Subcutaneous abdominal adipose tissue (tissue), 5 donors: ENCODE data around the gene FOXK1.

ENCODE experiments used
- H3K27ac ChIP-seq: one replicate; pipeline ENCODE4 v1.7.0; 2013; ENCODE audit warnings: low read depth, mild to moderate bottlenecking, inconsistent platforms, low read length, moderate library complexity
- H3K27me3 ChIP-seq, 5 donors: one replicate each; pipeline ENCODE4 v1.7.0; 2013; ENCODE audit warnings: low read length in 5 of 5, inconsistent platforms in 1 of 5; ENCODE audit not compliant: control insufficient read depth in 5 of 5, insufficient read depth in 4 of 5
- H3K36me3 ChIP-seq, 5 donors: one replicate each; pipeline ENCODE4 v1.7.0; 2013; ENCODE audit warnings: low read length in 5 of 5; ENCODE audit not compliant: control insufficient read depth in 5 of 5, insufficient read depth in 5 of 5
- H3K4me1 ChIP-seq, 5 donors: one replicate each; pipeline ENCODE4 v1.7.0; 2013; ENCODE audit warnings: low read length in 5 of 5, mild to moderate bottlenecking in 3 of 5, moderate library complexity in 1 of 5; ENCODE audit not compliant: control insufficient read depth in 5 of 5, insufficient read depth in 5 of 5
- H3K4me3 ChIP-seq, 5 donors: one replicate each; pipeline ENCODE4 v1.7.0; 2013; ENCODE audit warnings: low read length in 5 of 5, low read depth in 1 of 5
- H3K9ac ChIP-seq, 5 donors: one replicate each; pipeline ENCODE4 v1.7.0; 2013; ENCODE audit warnings: low read length in 5 of 5, mild to moderate bottlenecking in 4 of 5, moderate library complexity in 3 of 5
- H3K9me3 ChIP-seq, 5 donors: one replicate each; pipeline ENCODE4 v1.7.0; 2013; ENCODE audit warnings: low read length in 5 of 5; ENCODE audit not compliant: control insufficient read depth in 5 of 5
- donor health status: healthy.
- donor health status: healthy.
- donor health status: healthy.
- donor health status: healthy.
- donor health status: healthy.

Gene FOXK1

DNA sequence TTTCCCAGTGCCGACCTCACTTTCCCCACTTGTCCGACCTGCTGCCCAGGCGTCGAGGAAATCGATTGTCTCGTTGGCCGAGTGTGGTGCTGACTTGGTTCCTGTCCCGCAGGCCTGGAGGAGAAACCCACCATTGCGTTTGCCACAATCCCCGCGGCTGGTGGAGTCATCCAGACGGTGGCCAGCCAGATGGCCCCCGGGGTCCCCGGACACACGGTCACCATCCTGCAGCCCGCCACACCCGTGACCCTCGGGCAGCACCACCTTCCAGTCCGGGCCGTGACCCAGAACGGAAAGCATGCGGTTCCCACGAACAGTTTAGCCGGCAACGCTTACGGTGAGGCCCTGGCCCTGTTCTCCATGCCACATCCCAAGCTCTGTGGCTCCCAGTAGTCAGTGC lies 78.9 kb downstream of the FOXK1 start:
- H3K9me3 ChIP-seq = no peaks in the 10 kb centered on the region
- peaks cover 0 to 5% (median 0%) of the 10 kb centered on the region in 5 donors for H3K4me1 ChIP-seq
- H3K36me3 ChIP-seq = peaks cover 0 to 94% (median 85%) of the 10 kb centered on the region in 5 donors
- H3K27ac ChIP-seq = no peak overlapping the region
- H3K9ac ChIP-seq = no peak overlapping the region
- no peaks in the 10 kb centered on the region for H3K27me3 ChIP-seq
- no peak overlapping the region for H3K4me3 ChIP-seq

DNA sequence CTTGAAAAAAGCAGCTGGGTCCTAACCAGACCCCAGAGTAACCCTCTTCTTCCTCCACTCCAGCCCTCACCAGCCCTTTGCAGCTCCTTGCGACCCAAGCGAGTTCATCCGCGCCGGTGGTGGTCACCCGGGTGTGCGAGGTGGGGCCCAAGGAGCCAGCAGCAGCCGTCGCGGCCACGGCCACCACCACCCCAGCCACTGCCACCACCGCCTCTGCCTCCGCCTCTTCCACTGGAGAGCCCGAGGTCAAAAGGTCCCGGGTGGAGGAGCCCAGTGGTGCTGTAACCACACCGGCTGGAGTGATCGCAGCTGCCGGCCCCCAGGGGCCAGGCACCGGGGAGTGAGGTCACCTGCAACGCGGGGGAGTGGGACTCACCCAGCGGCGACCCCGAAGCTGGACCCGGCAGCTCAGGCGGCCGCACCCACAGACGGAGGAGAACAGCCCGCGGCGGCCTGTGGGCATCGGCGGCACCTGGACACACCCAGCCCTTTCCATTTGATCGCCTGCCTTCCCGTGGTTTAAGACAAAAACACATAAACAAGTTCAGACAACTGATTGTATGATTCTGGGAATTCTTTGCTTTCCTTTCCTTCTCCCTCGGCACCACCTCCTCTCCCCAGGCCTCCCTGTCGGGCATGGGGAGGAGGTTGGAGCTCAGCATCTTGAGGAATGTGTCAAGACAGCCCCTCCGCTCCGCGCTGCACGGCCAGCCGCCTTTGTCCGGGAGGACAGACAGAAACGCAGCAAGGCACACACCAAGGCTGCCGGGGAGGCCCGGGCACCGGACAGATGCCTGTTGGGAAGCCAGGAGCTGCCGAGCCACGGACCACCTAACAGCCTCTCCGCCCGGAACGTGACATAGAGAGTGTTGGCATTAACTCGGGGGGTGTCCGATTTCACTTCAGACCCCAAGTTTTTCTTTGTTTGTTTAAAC lies 80.3 kb downstream of the FOXK1 start:
- no peak overlapping the region for H3K9ac ChIP-seq
- no peaks in the 10 kb centered on the region for H3K9me3 ChIP-seq
- H3K36me3 ChIP-seq = peaks cover 0 to 89% (median 71%) of the 10 kb centered on the region in 5 donors
- peaks cover 0 to 5% (median 0%) of the 10 kb centered on the region in 5 donors for H3K4me1 ChIP-seq
- no peak overlapping the region for H3K4me3 ChIP-seq
- H3K27me3 ChIP-seq = no peaks in the 10 kb centered on the region
- no peak overlapping the region for H3K27ac ChIP-seq

DNA sequence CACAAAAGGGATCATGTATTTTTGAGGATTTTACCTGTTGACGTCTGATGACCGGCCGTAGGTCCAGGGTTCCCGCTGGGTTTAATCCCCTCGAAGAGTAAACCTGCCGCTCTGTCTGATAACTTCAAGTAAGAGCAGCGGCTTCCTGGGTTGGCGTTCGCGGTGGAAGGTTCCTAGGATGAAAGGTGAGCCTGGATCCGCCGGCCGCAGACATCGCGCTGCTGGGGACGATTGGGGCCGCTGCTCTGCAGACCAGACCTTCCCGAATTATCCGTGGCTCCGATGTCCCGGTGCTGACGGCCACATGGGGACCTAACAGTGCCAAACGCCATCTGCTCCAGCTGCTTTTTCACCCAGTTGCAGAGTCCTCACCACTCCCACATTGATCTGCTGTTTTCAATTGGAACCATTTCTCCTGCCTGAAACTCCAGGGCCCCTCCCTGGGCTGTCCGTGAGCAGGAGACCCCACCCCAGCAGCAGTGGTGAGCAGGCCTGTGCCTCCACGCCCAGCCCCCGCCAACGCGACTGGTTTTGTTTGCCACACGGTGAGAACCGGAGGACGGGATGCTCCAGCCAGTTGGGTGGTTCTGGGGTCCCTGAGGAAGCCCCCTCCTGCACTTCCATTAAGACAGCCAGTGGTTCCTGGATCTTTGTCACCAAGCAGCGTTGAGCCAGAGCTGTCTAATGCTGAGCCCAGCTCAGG lies 81.1 kb downstream of the FOXK1 start:
- Histone ChIP-seq H3K4me1 (peaks cover 0 to 5% (median 0%) of the 10 kb centered on the region in 5 donors), H3K36me3 (peaks cover 0 to 84% (median 63%) of the 10 kb centered on the region in 5 donors), H3K27me3 (no peaks in the 10 kb centered on the region)

DNA sequence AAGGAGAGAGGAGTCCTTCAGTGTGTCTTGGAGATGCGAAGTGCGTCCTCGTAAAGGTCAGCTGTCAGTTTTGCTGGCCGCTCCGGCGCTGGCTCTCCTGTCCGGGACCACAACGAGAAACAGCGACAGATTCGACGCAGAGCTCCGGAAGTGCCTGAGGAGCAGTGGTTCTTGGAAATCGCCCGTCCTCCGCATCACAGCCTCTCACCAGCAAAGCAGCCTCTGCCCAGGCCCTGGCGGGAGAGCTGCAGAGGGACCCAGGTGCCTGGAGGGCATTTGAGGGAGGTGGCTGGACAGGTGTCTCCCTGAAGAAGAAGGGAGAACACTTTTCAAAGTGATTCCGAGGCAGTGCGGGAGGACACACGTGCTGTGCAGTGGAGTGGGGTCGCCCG lies 81.7 kb downstream of the FOXK1 start:
- H3K4me3 ChIP-seq = no peak overlapping the region
- H3K27me3 ChIP-seq = no peaks in the 10 kb centered on the region
- no peaks in the 10 kb centered on the region for H3K9me3 ChIP-seq
- H3K9ac ChIP-seq = no peak overlapping the region
- H3K27ac ChIP-seq = no peak overlapping the region
- peaks cover 0 to 5% (median 0%) of the 10 kb centered on the region in 5 donors for H3K4me1 ChIP-seq
- peaks cover 0 to 78% (median 57%) of the 10 kb centered on the region in 5 donors for H3K36me3 ChIP-seq

More for the DNA sequence above, 81.1 kb downstream of the FOXK1 start:
- H3K9ac ChIP-seq = no peak overlapping the region
- H3K4me3 ChIP-seq = no peak overlapping the region
- no peaks in the 10 kb centered on the region for H3K9me3 ChIP-seq
- no peak overlapping the region for H3K27ac ChIP-seq

DNA sequence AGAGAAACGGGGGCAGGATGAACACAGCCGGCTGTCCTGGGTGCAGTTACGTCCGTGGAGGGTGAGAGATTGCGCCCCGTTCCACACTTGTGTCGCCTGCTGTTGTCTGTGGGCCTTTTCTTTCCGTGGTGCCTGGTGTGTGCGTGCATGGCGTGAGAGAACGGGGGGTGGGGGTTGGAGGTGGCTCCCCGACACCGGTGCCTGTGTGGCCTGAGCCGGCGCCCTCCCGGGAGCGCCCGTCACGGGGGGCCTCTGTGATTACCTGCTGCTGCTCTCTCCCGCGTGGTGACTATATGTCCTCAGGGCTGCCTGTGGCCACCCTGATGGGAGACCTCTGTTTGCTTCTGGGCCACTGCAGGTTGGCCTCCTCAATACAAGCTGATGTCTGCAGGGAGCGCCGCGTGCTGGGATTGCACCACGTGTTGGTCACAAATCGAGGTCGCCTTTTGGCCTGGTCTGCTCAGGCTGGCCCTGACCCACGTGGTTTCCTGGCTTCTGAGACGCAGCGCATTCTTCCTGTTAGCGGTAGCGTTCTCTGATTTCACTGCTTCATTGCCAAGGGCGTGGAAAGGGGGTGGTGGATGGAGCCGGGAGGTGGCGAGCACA lies 82.4 kb downstream of the FOXK1 start:
- H3K27ac ChIP-seq = no peak overlapping the region
- H3K9me3 ChIP-seq = no peaks in the 10 kb centered on the region
- H3K4me1 ChIP-seq = peaks cover 0 to 5% (median 0%) of the 10 kb centered on the region in 5 donors
- H3K27me3 ChIP-seq = no peaks in the 10 kb centered on the region
- peaks cover 0 to 71% (median 52%) of the 10 kb centered on the region in 5 donors for H3K36me3 ChIP-seq
- H3K9ac ChIP-seq = no peak overlapping the region
- H3K4me3 ChIP-seq = no peak overlapping the region

DNA sequence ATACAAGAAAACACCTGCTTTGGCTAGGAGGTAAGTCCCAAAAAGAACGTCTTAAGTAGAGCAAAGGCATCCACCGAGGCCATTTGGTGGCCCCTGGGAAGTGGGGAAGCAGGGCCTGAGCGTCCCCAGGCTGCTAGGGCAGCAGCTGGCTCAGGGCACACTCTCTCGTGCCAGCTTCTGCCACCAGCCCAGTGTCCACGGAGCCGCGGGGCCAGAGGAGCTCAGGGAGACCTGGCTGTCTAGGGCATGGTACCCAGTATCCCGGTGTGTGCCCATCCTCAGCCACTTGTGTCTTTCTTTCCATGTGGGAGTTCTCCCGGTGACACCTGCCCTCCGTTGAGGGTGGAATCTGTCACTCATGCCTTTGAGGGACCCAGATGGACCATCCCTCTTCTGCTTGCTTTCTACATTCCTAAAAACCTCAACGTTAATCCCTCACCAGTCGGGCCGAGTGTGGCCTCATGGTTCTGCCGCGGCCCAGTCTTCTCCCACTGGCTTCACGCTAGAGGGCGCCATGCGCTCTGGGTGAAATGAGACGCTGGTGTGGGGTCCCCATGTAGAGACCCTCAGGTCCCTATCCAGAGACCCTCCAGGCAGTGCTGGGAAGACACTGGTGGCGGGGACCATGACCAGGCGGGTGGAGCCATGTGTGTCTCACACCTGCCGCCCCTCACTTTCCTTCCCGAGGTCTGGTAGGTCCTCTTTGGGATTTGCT lies 83.8 kb downstream of the FOXK1 start:
- Histone ChIP-seq H3K4me1 (peaks cover 0 to 5% (median 0%) of the 10 kb centered on the region in 5 donors), H3K36me3 (peaks cover 0 to 62% (median 42%) of the 10 kb centered on the region in 5 donors), H3K9me3 (no peaks in the 10 kb centered on the region), H3K27ac (no peak overlapping the region), H3K4me3 (no peak overlapping the region), H3K9ac (no peak overlapping the region), H3K27me3 (no peaks in the 10 kb centered on the region)

DNA sequence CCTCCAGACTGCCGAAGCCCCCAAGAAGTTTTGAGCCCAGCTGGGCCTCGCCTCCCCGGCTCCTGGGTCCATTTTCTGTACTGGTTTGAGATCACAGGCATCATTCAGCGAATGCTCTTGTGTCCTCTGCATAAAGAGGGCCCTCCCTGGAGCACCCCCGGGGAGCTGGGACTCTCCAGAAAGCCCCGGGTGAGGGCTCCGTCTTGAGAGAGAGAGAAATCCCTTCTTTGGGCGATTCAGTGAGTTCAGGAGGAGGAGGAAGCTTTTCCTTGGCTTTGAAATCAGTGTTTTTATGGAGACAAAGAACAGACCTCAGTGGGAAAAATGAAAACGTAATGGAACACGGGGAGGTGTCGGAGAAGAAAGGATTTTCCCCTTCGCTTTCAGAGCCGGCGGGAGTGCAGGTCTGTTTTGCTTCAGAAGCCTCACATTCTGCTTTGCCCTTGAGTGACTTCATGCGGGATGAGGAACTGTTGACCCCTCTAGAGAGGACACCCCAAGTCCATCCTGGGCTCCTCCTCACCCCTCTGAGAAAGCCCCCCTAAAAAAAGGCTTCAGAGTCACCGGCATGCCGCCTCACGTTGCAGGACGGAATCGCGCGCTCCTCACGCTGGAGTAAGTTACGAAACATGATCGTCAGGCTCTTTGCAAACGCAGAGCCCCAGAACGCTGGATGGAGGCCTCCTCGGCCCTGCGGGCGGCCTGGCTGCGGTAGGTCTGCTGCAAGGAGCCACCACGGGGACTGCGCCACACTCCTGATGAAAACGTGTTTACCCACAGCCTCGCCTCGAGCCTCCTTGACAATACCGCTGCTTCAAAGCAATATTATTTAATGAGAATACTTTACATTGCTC lies 84.8 kb downstream of the FOXK1 start:
- Histone ChIP-seq H3K4me1 (peaks cover 0 to 5% (median 0%) of the 10 kb centered on the region in 5 donors), H3K4me3 (no peak overlapping the region), H3K9me3 (no peaks in the 10 kb centered on the region), H3K27me3 (no peaks in the 10 kb centered on the region), H3K9ac (no peak overlapping the region), H3K27ac (no peak overlapping the region), H3K36me3 (peaks cover 0 to 54% (median 32%) of the 10 kb centered on the region in 5 donors)

DNA sequence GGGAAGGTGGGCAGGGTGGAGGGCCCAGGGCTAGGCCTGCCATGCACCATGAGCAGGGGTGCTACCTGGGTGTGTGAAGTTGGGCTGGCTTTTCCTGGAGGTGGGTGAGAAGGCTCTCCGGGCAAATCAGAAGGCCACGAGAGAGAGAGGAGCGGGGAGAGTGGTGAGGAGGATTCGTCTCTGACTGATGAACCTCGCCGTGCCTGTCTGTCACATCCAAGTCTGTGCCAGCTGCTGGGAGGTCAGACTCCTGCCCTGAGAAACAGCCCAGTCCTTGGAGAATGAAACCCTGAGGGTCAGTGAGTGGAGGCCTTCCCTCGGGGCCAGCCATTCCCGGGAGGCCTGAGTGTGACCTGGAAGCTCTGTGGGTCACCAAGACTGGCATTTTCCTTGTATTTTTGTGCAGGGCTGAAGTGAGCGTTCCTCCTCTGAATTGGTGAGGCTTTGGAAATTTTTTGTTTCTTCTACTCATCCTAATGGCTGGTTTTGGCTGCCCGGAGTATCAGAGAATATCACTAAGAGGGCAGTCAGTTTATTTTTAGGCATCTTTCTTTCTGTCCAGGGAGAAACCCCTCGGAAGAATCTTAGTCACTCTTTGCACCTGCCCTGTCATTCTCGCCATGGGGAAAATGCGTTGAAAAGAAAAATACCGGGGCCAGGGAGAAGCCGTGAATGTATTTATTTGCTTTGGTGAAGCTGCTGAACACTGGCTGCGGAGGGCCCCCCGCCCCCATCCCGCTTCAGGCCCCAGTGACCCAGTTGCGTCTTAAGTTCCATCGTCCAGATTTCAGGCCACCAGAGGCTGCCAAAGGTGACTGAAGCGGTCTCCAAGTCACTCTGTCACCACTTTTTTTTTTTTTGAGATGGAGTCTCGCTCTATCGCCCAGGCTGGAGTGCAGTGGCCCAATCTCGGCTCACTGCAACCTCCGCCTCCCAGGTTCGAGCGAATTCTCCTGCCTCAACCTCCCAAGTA lies 86.8 kb downstream of the FOXK1 start:
- Histone ChIP-seq H3K4me1 (peaks cover 0 to 5% (median 0%) of the 10 kb centered on the region in 5 donors), H3K4me3 (no peak overlapping the region), H3K9me3 (no peaks in the 10 kb centered on the region), H3K27me3 (no peaks in the 10 kb centered on the region), H3K27ac (no peak overlapping the region), H3K9ac (peak overlapping the region in 1 of 5 donors; percentile 35), H3K36me3 (peaks cover 0 to 34% (median 13%) of the 10 kb centered on the region in 5 donors)
